HG03064 (cell line): ENCODE measurements around the gene ADPRS.

ENCODE experiments used
- ATAC-seq: cut with Tn5 transposase; IDR thresholded peaks from one replicate; pipeline ENCODE4 v1.9.1; 2021; ENCODE audit warnings: low read depth; ENCODE audit not compliant: unreplicated experiment

ADPRS gene

DNA sequence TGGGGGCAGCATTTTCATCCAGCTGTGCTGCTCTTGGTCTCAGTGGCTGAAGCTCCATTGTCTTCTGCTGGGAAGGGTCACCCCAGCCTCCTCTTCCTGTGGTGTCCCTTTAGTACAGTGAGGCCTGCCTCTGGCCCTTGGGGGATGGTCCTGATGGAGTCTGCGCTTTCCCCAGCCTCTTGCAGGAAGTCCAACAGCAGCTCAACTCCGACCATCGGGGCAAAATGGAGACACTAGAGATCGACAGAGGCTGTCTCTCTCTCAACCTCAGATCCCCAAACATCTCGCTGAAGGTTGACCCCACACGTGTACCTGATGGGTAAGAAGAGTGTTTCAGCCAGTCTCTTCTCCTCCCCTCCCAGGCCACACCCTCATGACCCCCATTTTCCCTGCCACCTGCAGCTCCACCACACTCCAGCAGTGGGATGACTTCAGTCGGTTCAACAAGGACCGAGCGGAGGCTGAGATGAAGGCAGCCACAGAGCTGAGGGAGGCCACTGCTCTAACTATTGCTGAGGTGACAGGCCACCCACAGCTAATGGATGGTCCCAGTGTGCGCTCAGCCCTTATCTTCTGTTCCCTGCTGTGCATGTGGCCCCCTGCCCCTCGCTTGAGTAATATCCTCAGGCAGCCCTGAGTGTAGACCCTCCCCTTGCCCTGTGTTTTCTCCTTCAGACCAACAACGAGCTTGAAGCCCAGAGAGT lies 2.0 kb upstream of the ADPRS start:
- ATAC-seq, result no peak

DNA sequence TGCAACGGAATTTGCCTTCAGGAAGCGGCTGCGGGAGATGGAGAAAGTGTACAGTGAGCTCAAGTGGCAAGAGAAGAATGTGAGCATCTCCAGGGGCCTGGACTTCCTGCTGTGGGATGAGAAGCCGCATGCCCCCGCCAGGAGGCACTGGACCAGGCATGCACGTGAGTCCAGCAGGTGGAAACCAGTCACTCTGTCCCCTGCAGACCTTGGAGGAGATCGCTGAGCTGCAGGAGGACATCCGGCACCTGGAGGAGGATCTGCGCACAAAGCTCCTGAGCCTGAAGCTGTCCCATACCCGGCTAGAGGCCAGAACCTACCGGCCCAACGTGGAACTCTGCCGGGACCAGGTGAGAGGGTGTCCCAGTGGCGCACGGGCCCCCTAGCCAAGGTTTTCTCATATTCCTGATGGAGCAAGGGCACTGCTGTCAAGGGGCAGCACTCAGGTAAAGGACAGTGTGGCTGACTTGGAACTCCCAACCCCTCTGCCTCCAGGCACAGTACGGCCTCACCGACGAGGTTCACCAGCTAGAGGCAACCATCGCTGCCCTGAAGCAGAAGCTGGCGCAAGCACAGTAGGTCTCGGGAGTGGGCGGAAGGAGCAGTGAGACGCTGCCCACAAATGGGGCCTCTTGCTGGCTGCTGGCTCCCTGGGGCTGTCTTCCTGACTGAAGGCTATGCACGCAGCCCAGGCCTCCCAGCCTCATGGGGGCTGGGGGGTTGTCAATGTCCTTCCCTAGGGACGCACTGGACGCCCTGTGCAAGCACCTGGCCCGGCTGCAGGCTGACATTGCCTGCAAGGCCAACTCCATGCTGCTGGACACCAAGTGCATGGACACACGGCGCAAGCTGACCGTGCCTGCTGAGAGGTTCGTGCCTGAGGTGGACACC lies 1.2 kb upstream of the ADPRS start:
- ATAC-seq, result no peak

- ATAC-seq, result no peak
These were observed 471 bp upstream of the ADPRS start for GRCh38 chr1:36088265-36088576.

- ATAC-seq, result no peak
These were observed 865 bp downstream of the ADPRS start for GRCh38 chr1:36089393-36090121.

GRCh38 chr1:36091141-36091540 lies 2.4 kb downstream of the ADPRS start:
- no peak for ATAC-seq

DNA sequence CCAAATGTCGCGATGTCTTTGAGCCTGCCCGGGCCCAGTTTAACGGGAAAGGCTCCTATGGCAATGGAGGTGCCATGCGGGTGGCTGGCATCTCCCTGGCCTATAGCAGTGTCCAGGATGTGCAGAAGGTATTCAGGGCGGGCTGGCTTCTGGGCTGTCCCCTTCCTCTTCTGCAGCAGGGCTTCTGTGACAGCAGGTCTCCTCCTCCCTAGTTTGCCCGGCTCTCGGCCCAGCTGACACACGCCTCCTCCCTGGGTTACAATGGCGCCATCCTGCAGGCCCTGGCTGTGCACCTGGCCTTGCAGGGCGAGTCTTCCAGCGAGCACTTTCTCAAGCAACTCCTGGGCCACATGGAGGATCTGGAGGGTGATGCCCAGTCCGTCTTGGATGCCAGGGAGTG lies 3.0 kb downstream of the ADPRS start:
- ATAC-seq, result no peak

GRCh38 chr1:36092166-36092797 lies 3.6 kb downstream of the ADPRS start:
- no peak for ATAC-seq

- ATAC-seq, result no peak
These were observed 4.1 kb downstream of the ADPRS start for GRCh38 chr1:36092798-36093185.

DNA sequence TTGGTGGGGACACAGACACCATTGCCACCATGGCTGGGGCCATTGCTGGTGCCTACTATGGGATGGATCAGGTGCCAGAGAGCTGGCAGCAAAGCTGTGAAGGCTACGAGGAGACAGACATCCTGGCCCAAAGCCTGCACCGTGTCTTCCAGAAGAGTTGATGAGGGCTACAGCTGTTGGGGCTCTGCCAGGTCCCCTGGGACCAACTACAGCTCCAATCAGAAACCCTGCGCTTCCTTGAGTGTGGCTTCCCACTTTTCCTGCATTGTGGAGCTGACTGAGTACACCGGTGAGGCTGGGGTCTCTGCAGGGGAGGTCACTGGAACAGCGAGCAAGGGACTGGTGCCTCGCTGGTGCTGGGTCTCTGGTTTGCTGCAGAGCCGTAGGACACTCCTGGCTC lies 4.5 kb downstream of the ADPRS start:
- no peak for ATAC-seq

GRCh38 chr1:36093929-36094328 lies 5.2 kb downstream of the ADPRS start:
- ATAC-seq, result no peak

- no peak for ATAC-seq
These were observed 5.9 kb downstream of the ADPRS start for GRCh38 chr1:36094621-36095061.

- no peak for ATAC-seq
These were observed 7.2 kb downstream of the ADPRS start for GRCh38 chr1:36095760-36096405.

GRCh38 chr1:36096500-36097432 lies 8.1 kb downstream of the ADPRS start:
- no peak for ATAC-seq

- ATAC-seq, result no peak
These were observed 9.2 kb downstream of the ADPRS start for GRCh38 chr1:36097693-36098585.

DNA sequence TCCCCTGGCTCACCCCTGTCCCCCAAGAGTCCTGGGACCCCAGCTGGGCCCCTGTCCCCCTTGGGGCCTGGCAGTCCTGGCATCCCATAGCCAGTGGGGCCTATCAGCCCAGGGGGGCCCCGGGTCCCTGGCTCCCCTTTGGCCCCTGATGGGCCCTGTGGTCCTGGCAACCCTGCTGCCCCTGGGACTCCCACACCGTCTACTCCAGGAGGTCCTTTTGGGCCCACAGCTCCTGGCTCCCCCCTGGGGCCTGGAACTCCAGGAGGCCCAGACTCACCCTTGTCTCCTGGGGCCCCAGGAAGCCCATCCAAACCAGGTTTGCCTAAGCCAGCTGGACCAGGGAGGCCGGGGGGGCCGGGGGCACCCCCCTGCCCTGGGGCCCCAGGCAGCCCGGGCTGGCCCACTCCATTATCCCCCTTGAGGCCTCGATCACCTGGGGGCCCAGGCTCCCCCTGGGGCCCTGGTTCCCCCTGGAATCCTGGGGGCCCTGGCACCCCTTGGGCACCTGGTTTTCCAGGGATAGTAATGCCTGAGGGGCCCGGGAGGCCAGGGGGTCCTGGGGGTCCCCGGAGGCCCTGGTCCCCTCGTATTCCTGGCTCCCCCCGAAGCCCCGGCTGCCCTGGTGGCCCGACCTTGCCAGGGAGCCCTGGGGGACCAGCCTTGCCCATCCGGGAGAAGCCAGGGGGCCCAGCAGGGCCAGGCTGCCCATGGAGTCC lies 10.1 kb downstream of the ADPRS start:
- no peak for ATAC-seq

GRCh38 chr1:36099681-36100341 lies 11.1 kb downstream of the ADPRS start:
- no peak for ATAC-seq

DNA sequence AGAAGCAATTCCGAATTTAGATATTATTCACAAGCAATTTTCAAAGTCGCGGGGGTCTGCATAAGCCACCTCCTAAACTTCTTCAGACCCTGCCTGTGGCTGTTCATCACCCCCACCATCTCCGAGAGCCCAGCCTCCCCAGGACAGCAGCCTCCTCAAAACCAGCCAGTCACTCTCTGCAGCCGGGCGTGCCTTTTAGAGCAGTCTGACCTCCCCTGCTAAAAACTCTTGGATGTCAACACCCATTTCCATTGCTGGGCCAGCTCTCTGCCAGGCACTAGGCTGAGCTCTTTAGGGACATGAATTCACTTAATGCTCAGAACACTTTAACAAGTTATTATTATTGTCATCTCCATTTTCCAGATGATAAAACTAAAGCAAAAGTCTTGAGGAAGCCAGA lies 11.7 kb downstream of the ADPRS start:
- no peak for ATAC-seq
